Measurements from ENCODE around the gene SDHA.

SDHA gene

GRCh38 chr5:217494-218456 lies at the start of gene SDHA, which contains the start of gene CCDC127:
Gene SDHA, plus strand, starts transcription at chr5:218320. Its CDS starts 36 bp downstream, at chr5:218356.
Gene CCDC127, minus strand, starts transcription at chr5:218153. Its CDS starts 1,304 bp downstream, at chr5:216849.
- peak; percentile 96 for DNase-seq

- DNase-seq, result no peak
These were observed 48.9 kb upstream of the SDHA start for GRCh38 chr5:169071-169727.

- DNase-seq, result no peak
These were observed 48.4 kb upstream of the SDHA start for GRCh38 chr5:169728-170094.

GRCh38 chr5:170971-171800 lies 46.9 kb upstream of the SDHA start:
- no peak for DNase-seq

GRCh38 chr5:171801-172331 lies 46.3 kb upstream of the SDHA start:
- DNase-seq, result no peak

GRCh38 chr5:172421-172820 lies 45.7 kb upstream of the SDHA start:
- no peak for DNase-seq

- no peak for DNase-seq
These were observed 45.3 kb upstream of the SDHA start for GRCh38 chr5:172841-173251.

- no peak for DNase-seq
These were observed 44.5 kb upstream of the SDHA start for GRCh38 chr5:173392-174290.

- no peak for DNase-seq
These were observed 43.9 kb upstream of the SDHA start for GRCh38 chr5:174291-174600.

- no peak for DNase-seq
These were observed 43.1 kb upstream of the SDHA start for GRCh38 chr5:174876-175465.

- DNase-seq, result no peak
These were observed 41.8 kb upstream of the SDHA start for GRCh38 chr5:176296-176823.

- DNase-seq, result no peak
These were observed 40.0 kb upstream of the SDHA start for GRCh38 chr5:178110-178509.

- DNase-seq, result no peak
These were observed 38.7 kb upstream of the SDHA start for GRCh38 chr5:179401-179800.

GRCh38 chr5:180286-180918 lies 37.7 kb upstream of the SDHA start:
- DNase-seq, result no peak

GRCh38 chr5:181160-181559 lies 37.0 kb upstream of the SDHA start:
- DNase-seq, result no peak

GRCh38 chr5:181566-181965 lies 36.6 kb upstream of the SDHA start:
- no peak for DNase-seq

GRCh38 chr5:182126-182525 lies 36.0 kb upstream of the SDHA start:
- DNase-seq, result no peak

- no peak for DNase-seq
These were observed 33.6 kb upstream of the SDHA start for GRCh38 chr5:184471-184870.

- no peak for DNase-seq
These were observed 32.7 kb upstream of the SDHA start for GRCh38 chr5:185095-186070.
